ENCODE data around the gene HGF.

The HGF gene

DNA sequence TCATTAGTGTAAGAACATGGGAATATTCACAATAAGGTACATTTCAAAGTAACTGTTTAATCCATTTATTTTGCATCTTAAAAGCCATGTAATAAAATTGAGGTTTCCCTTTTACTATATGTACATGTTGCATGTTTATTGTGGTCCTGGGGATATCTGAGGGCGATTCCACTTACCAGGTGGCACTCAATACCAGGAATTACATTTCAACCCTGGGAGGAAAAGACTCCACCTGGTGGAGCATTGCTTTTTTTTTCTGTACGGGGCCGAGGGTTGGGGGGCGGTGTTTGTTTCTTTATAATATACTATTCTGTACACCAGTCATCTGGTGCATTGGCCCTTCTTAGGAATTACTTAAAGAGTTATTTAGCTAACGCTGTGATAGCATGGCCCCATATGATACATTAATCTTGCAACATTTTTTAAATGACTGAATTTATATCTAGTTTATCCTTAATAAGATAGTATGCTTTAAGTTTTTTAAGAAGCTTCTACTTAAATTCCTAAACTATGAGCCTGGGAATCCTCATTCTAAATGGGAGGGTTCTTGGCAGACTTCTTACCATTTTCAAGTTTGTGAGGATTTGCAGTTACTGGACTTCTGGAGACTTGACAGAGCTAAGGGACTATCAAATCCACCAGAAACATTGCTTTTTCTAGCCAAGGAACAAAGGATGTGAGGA, 7.2 kb upstream of the HGF start:
- no peak overlapping the region for H3K9ac ChIP-seq (ENCODE audit: low read length in 5 of 5)
- no peak overlapping the region for H3K27ac ChIP-seq (ENCODE audit: low read depth, low read length)
- H3K4me1 ChIP-seq (ENCODE audit: control insufficient read depth in 5 of 5, insufficient read depth in 5 of 5, low read length in 5 of 5): peaks cover 0 to 4% (median 0%) of the 10 kb centered on the region in 5 donors
- no peaks in the 10 kb centered on the region for H3K27me3 ChIP-seq (ENCODE audit: control insufficient read depth in 5 of 5, insufficient read depth in 4 of 5, low read length in 5 of 5)
- no peaks in the 10 kb centered on the region for H3K36me3 ChIP-seq (ENCODE audit: control insufficient read depth in 5 of 5, insufficient read depth in 5 of 5, low read length in 5 of 5)
- H3K9me3 ChIP-seq (ENCODE audit: control insufficient read depth in 5 of 5, low read length in 5 of 5): no peaks in the 10 kb centered on the region
- H3K4me3 ChIP-seq (ENCODE audit: low read depth in 1 of 5, low read length in 5 of 5): no peak overlapping the region

DNA sequence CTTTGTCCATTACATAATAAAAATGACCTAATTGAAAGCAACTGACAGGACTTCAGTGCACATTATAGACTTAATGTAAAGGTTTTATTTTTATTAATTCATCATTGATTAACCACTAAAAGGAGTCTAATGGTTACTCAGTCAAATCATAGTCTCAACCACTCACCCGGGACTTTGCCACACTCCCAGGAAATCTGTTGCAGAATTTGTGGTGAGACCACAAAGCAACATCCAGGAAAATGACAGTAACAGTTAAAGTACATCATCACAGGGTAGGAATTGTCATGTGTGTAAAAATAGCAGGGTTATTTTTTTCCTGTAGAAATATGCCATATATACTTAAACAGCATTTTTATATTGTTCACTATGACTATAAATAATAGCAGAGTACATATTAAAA, 6.3 kb upstream of the HGF start:
- H3K27ac ChIP-seq (ENCODE audit: low read depth, low read length): no peak overlapping the region
- no peak overlapping the region for H3K4me3 ChIP-seq (ENCODE audit: low read depth in 1 of 5, low read length in 5 of 5)
- no peaks in the 10 kb centered on the region for H3K4me1 ChIP-seq (ENCODE audit: control insufficient read depth in 5 of 5, insufficient read depth in 5 of 5, low read length in 5 of 5)
- no peaks in the 10 kb centered on the region for H3K27me3 ChIP-seq (ENCODE audit: control insufficient read depth in 5 of 5, insufficient read depth in 4 of 5, low read length in 5 of 5)
- no peak overlapping the region for H3K9ac ChIP-seq (ENCODE audit: low read length in 5 of 5)
- no peaks in the 10 kb centered on the region for H3K36me3 ChIP-seq (ENCODE audit: control insufficient read depth in 5 of 5, insufficient read depth in 5 of 5, low read length in 5 of 5)
- no peaks in the 10 kb centered on the region for H3K9me3 ChIP-seq (ENCODE audit: control insufficient read depth in 5 of 5, low read length in 5 of 5)

DNA sequence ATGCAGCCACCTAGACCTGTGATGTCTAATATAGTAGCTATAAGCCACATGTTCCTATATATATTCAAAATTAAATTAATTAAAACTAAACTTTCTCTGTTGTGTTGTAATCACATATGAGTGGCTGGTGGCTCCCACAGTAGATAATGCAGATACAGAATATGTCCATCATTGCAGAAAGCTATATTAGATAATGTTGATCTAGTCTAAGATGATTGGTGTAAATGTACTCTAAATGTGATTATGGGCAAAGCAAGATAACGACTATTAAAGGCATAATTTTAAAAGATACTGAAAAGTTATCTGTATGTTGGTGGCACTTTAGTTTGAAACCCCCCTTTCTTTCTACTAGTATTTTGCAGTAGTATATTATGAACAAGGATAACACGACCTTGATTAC, 5.7 kb upstream of the HGF start:
- Histone ChIP-seq H3K9me3 (ENCODE audit: control insufficient read depth in 5 of 5, low read length in 5 of 5) (no peaks in the 10 kb centered on the region), H3K4me3 (ENCODE audit: low read depth in 1 of 5, low read length in 5 of 5) (no peak overlapping the region), H3K27ac (ENCODE audit: low read depth, low read length) (no peak overlapping the region)

DNA sequence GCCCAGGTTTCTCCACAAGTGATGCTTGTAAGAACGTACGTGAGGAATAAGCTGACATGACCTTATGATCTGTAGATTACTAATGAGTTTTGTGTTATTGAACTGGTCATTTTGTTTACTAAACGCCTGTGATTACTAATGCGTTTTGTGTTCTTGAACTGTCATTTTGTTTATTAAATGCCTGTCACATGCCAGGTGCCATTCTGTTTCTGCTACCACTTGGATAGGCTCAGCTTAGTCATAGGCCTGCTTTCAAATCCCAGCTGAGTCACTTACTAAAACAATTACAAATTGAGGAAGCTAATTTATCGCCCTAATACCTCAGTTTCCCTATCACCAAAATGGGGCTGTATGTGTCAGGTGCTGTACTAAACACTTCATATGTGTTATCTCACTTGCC, 4.7 kb upstream of the HGF start:
- peaks cover 0 to 11% (median 8%) of the 10 kb centered on the region in 5 donors for H3K4me1 ChIP-seq (ENCODE audit: control insufficient read depth in 5 of 5, insufficient read depth in 5 of 5, low read length in 5 of 5)
- no peak overlapping the region for H3K9ac ChIP-seq (ENCODE audit: low read length in 5 of 5)
- no peaks in the 10 kb centered on the region for H3K27me3 ChIP-seq (ENCODE audit: control insufficient read depth in 5 of 5, insufficient read depth in 4 of 5, low read length in 5 of 5)
- H3K4me3 ChIP-seq (ENCODE audit: low read depth in 1 of 5, low read length in 5 of 5): no peak overlapping the region
- H3K9me3 ChIP-seq (ENCODE audit: control insufficient read depth in 5 of 5, low read length in 5 of 5): no peaks in the 10 kb centered on the region
- H3K36me3 ChIP-seq (ENCODE audit: control insufficient read depth in 5 of 5, insufficient read depth in 5 of 5, low read length in 5 of 5): no peaks in the 10 kb centered on the region
- H3K27ac ChIP-seq (ENCODE audit: low read depth, low read length): no peak overlapping the region

More for the DNA sequence above, 5.7 kb upstream of the HGF start:
- H3K36me3 ChIP-seq (ENCODE audit: control insufficient read depth in 5 of 5, insufficient read depth in 5 of 5, low read length in 5 of 5): no peaks in the 10 kb centered on the region
- peaks cover 0 to 4% (median under 1%) of the 10 kb centered on the region in 5 donors for H3K4me1 ChIP-seq (ENCODE audit: control insufficient read depth in 5 of 5, insufficient read depth in 5 of 5, low read length in 5 of 5)
- H3K27me3 ChIP-seq (ENCODE audit: control insufficient read depth in 5 of 5, insufficient read depth in 4 of 5, low read length in 5 of 5): no peaks in the 10 kb centered on the region
- no peak overlapping the region for H3K9ac ChIP-seq (ENCODE audit: low read length in 5 of 5)

DNA sequence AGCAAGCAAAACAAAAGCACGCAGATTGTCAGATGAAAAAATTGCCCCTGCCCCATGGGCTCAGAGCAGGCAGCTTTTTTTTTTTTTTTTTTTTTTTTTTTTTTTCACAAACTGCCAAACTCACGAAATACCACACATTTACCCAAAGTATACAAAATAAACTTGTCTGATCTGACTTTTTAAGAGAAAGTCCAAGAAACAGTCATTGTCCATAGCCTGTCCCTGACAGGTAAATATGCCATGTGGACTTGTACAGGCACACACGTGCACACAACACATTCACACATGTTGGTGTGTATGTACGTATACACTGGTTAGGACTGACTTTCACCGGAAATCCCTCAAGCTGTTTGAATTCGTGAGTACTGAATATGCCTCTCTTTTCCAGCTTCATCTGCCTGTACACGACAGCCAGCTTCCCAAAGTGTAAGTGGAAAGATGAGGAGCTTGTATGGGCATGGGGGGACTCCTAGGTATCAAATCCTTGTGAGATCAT, 929 bp upstream of the HGF start:
- Histone ChIP-seq H3K9ac (ENCODE audit: low read length in 5 of 5) (peak overlapping the region in 1 of 5 donors; percentile 63), H3K27ac (ENCODE audit: low read depth, low read length) (no peak overlapping the region)

DNA sequence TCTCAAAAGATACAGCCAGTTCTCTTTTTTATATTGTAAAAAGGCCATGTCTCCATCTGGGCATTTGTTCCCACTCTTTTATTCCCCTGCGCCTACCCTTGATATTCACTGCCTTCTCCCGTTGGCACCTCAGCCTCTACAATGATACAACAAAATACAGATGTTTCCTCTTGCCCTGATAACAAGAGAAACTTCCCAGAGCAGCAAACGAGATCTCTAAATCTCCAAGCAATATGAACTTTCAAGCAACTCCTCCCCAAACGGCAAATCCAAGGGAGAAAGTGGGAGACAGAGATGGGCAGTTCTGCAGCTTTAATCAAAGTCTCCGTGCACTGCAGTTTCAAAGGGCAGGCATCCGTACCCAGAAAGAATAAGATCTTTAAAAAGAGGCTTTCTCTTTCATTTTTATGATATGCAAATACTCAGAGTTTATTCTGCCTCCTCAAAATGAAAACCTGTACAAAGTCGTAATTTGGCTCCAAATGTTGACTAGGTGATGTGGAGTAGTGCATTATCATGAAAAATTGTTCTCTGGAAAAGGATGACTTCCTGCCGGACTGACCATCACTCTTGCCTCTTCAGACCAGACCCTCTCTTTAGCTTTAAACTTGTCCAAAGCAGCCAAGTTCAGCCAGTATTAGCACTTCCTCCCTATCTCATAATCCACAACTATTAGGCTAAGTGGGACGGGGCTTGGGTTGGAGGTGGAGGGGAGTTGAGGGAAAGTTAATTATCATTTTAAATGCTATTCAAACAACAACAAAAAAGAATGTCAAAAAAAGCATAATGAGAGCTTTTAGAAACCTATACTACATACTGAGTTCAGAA, 682 bp downstream of the HGF start:
- no peaks in the 10 kb centered on the region for H3K27me3 ChIP-seq (ENCODE audit: control insufficient read depth in 5 of 5, insufficient read depth in 4 of 5, low read length in 5 of 5)
- peak overlapping the region; percentile 24 for H3K27ac ChIP-seq (ENCODE audit: low read depth, low read length)
- H3K36me3 ChIP-seq (ENCODE audit: control insufficient read depth in 5 of 5, insufficient read depth in 5 of 5, low read length in 5 of 5): no peaks in the 10 kb centered on the region
- H3K4me3 ChIP-seq (ENCODE audit: low read depth in 1 of 5, low read length in 5 of 5): peak overlapping the region; percentile 64 to 71 (median 67)
- H3K9me3 ChIP-seq (ENCODE audit: control insufficient read depth in 5 of 5, low read length in 5 of 5): no peaks in the 10 kb centered on the region
- peak overlapping the region in 3 of 5 donors; percentile 9 to 68 (median 45) for H3K9ac ChIP-seq (ENCODE audit: low read length in 5 of 5)
- H3K4me1 ChIP-seq (ENCODE audit: control insufficient read depth in 5 of 5, insufficient read depth in 5 of 5, low read length in 5 of 5): peaks cover 0 to 25% (median 23%) of the 10 kb centered on the region in 5 donors

More for the DNA sequence above, 929 bp upstream of the HGF start:
- peaks cover 0 to 25% (median 23%) of the 10 kb centered on the region in 5 donors for H3K4me1 ChIP-seq (ENCODE audit: control insufficient read depth in 5 of 5, insufficient read depth in 5 of 5, low read length in 5 of 5)
- H3K27me3 ChIP-seq (ENCODE audit: control insufficient read depth in 5 of 5, insufficient read depth in 4 of 5, low read length in 5 of 5): no peaks in the 10 kb centered on the region
- no peaks in the 10 kb centered on the region for H3K9me3 ChIP-seq (ENCODE audit: control insufficient read depth in 5 of 5, low read length in 5 of 5)
- H3K4me3 ChIP-seq (ENCODE audit: low read depth in 1 of 5, low read length in 5 of 5): peak overlapping the region in 2 of 5 donors; percentile 64 to 71
- H3K36me3 ChIP-seq (ENCODE audit: control insufficient read depth in 5 of 5, insufficient read depth in 5 of 5, low read length in 5 of 5): no peaks in the 10 kb centered on the region

DNA sequence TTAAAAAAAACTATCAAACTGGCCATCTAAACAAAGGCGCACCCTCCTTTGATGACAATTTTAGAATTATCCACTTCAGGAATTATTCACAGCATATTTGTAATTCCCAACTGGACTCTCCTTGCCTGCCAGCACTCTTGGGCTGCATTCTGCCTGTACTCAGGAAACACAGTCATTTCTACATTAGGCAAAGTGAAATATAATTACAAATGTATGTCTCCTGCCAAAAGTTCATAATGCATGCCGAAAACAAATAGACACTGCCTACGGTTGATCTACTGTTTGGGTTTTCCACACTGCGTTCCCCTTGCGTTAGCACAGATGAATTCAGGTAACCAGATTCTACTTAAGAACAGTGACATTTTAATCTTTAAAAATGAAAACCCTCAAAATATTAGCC, 1.9 kb downstream of the HGF start:
- Histone ChIP-seq H3K9me3 (ENCODE audit: control insufficient read depth in 5 of 5, low read length in 5 of 5) (no peaks in the 10 kb centered on the region), H3K4me1 (ENCODE audit: control insufficient read depth in 5 of 5, insufficient read depth in 5 of 5, low read length in 5 of 5) (peaks cover 0 to 26% (median 23%) of the 10 kb centered on the region in 5 donors), H3K27ac (ENCODE audit: low read depth, low read length) (no peak overlapping the region), H3K9ac (ENCODE audit: low read length in 5 of 5) (peak overlapping the region in 1 of 5 donors; percentile 2), H3K27me3 (ENCODE audit: control insufficient read depth in 5 of 5, insufficient read depth in 4 of 5, low read length in 5 of 5) (no peaks in the 10 kb centered on the region), H3K36me3 (ENCODE audit: control insufficient read depth in 5 of 5, insufficient read depth in 5 of 5, low read length in 5 of 5) (no peaks in the 10 kb centered on the region), H3K4me3 (ENCODE audit: low read depth in 1 of 5, low read length in 5 of 5) (peak overlapping the region; percentile 19 to 71 (median 64))

DNA sequence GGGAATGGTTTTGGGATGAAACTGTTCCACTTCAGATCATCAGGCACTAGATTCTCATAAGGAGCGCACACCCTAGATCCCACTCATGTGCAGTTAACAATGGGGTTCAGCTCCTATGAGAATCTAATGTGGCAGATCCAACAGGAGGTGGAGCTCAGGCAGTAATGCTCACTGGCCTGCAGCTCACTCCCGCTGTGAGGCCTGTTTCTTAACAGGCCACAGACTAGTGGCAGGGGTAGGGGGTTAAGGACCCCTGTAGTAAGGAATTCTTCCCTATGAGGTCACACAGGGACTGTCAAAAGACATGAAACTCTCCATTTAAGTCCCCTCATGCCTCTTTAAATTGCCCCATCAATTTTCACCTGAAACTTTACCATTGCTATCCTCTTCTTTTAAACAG, 8.0 kb downstream of the HGF start:
- Histone ChIP-seq H3K27me3 (ENCODE audit: control insufficient read depth in 5 of 5, insufficient read depth in 4 of 5, low read length in 5 of 5) (no peaks in the 10 kb centered on the region), H3K27ac (ENCODE audit: low read depth, low read length) (no peak overlapping the region), H3K36me3 (ENCODE audit: control insufficient read depth in 5 of 5, insufficient read depth in 5 of 5, low read length in 5 of 5) (peaks cover 0 to 8% (median 0%) of the 10 kb centered on the region in 5 donors), H3K4me1 (ENCODE audit: control insufficient read depth in 5 of 5, insufficient read depth in 5 of 5, low read length in 5 of 5) (peaks cover 0 to 9% (median 0%) of the 10 kb centered on the region in 5 donors), H3K9me3 (ENCODE audit: control insufficient read depth in 5 of 5, low read length in 5 of 5) (no peaks in the 10 kb centered on the region), H3K4me3 (ENCODE audit: low read depth in 1 of 5, low read length in 5 of 5) (no peak overlapping the region), H3K9ac (ENCODE audit: low read length in 5 of 5) (no peak overlapping the region)

DNA sequence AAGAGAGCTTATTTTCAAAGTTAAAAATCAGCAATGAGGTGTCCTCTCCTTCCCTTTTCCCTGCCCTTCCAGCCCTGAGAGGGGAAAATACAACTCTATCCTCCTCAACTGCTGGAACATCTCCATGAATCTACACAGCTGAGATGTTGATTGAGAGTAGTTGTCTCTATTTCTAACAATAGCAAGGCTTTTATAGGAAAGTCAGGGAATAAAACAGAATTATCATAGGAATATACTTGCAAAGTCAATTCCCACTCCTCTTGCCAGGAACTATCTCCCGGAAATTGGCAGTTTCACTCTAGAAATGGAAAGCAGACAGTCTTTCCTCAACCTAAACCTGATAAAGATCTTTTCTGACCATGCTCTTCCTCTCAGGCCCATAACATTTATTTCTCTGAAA, 8.8 kb downstream of the HGF start:
- peaks cover 0 to 5% (median 0%) of the 10 kb centered on the region in 5 donors for H3K4me1 ChIP-seq (ENCODE audit: control insufficient read depth in 5 of 5, insufficient read depth in 5 of 5, low read length in 5 of 5)
- no peak overlapping the region for H3K9ac ChIP-seq (ENCODE audit: low read length in 5 of 5)
- peaks cover 0 to 16% (median 0%) of the 10 kb centered on the region in 5 donors for H3K36me3 ChIP-seq (ENCODE audit: control insufficient read depth in 5 of 5, insufficient read depth in 5 of 5, low read length in 5 of 5)
- no peaks in the 10 kb centered on the region for H3K9me3 ChIP-seq (ENCODE audit: control insufficient read depth in 5 of 5, low read length in 5 of 5)
- no peaks in the 10 kb centered on the region for H3K27me3 ChIP-seq (ENCODE audit: control insufficient read depth in 5 of 5, insufficient read depth in 4 of 5, low read length in 5 of 5)
- H3K4me3 ChIP-seq (ENCODE audit: low read depth in 1 of 5, low read length in 5 of 5): no peak overlapping the region
- no peak overlapping the region for H3K27ac ChIP-seq (ENCODE audit: low read depth, low read length)

Measured in subcutaneous abdominal adipose tissue (tissue), 5 donors.